A673 (cell line): ENCODE measurements around the gene ZNF555. TPM values are rescaled to one million over a fixed set of nuclear protein-coding genes. Genes with fewer than 3 reads are reported as not detected.
A peak's percentile ranks its signal among the peaks of the same experiment; 100 is the strongest.

Experiments used
- BruUV-seq: library from RNA; stranded (reverse); fragments of 400-500 nt; replicated peaks from 2 replicates; lab custom pipeline; 2021; lab: Mats Ljungman, UMichigan
- CTCF ChIA-PET: fragments of 300-600 bp; sonication (Branson Sonifier 250); formaldehyde crosslinking; loops from one replicate; lab custom pipeline; 2022; ENCODE audit warnings: antibody characterized with exemption; lab: Charles Lee
- POLR2A ChIA-PET: fragments of 300-600 bp; sonication (Branson Sonifier 250); formaldehyde crosslinking; loops from one replicate; lab custom pipeline; 2022; ENCODE audit warnings: antibody characterized with exemption; ENCODE audit not compliant: low non-redundant PET; lab: Charles Lee
- DNase-seq: peaks from one replicate; pipeline ENCODE4 v3.0.0-alpha.2; 2015; ENCODE audit warnings: low spot score
- H3K27ac ChIP-seq: fragments of 200-600 bp; sonication (generic); 2 replicates; pipeline ENCODE4 v1.5.1; 2016; ENCODE audit warnings: mixed run types, low read depth, mild to moderate bottlenecking, mixed read lengths, antibody characterized with exemption, low read length; ENCODE audit not compliant: poor library complexity, severe bottlenecking
- H3K27me3 ChIP-seq: fragments of 200-600 bp; sonication (generic); replicated peaks from 2 replicates; pipeline ENCODE4 v1.6.1; 2017; ENCODE audit warnings: mixed run types, low read depth, mild to moderate bottlenecking, mixed read lengths, antibody characterized with exemption, low read length; ENCODE audit not compliant: insufficient read depth, poor library complexity
- H3K36me3 ChIP-seq: fragments of 200-600 bp; sonication (generic); 2 replicates; pipeline ENCODE4 v1.6.1; 2016; ENCODE audit warnings: mixed run types, mild to moderate bottlenecking, mixed read lengths, antibody characterized with exemption, low read length; ENCODE audit not compliant: insufficient read depth, poor library complexity, severe bottlenecking
- H3K4me1 ChIP-seq: fragments of 200-600 bp; sonication (generic); 2 replicates; pipeline ENCODE4 v1.6.1; 2017; ENCODE audit warnings: mixed run types, mild to moderate bottlenecking, mixed read lengths, antibody characterized with exemption, low read length; ENCODE audit not compliant: insufficient read depth, poor library complexity, severe bottlenecking
- H3K4me3 ChIP-seq: fragments of 200-600 bp; sonication (generic); 2 replicates; pipeline ENCODE4 v1.5.1; 2016; ENCODE audit warnings: low read depth, mixed run types, mild to moderate bottlenecking, mixed read lengths, low read length; ENCODE audit not compliant: poor library complexity, severe bottlenecking
- H3K9me3 ChIP-seq: fragments of 200-600 bp; sonication (generic); 2 replicates; pipeline ENCODE4 v1.6.1; 2016; ENCODE audit warnings: mixed run types, low read depth, mild to moderate bottlenecking, mixed read lengths, antibody characterized with exemption, low read length; ENCODE audit not compliant: poor library complexity, severe bottlenecking
- CTCF ChIP-seq: fragments of 300-800, 200-600 bp; sonication (generic); conservative IDR thresholded peaks from 2 replicates; pipeline ENCODE4 v1.5.1; 2017; ENCODE audit warnings: low read depth, mild to moderate bottlenecking, antibody characterized with exemption, low read length, moderate library complexity, mixed read lengths
- EZH2 ChIP-seq: fragments of 200-600 bp; sonication (generic); IDR thresholded peaks from 2 replicates; pipeline ENCODE4 v1.6.1; 2017; ENCODE audit warnings: borderline replicate concordance, low read depth, mild to moderate bottlenecking, mixed read lengths, antibody characterized with exemption, low read length; ENCODE audit not compliant: poor library complexity, severe bottlenecking
- intact Hi-C: fragments of 100-400 bp; cut with micrococcal nuclease; formaldehyde crosslinking; loops from one replicate; pipeline ENCODE4 v1.10.0; 2022; ENCODE audit not compliant: unreplicated experiment
- total RNA-seq: library from RNA; stranded (reverse); gene quantifications from 2 replicates; pipeline ENCODE4 v1.2.3, GENCODE V29; 2021

ZNF555 gene
- total RNA-seq, 1 experiment from 2014 or later: 4.8 TPM

GRCh38 chr19:2883686-2884439, 42.6 kb downstream of the ZNF555 start:
- Histone ChIP-seq H3K27ac (no peak overlapping the region), H3K4me1 (peaks cover 6% of the 10 kb centered on the region), H3K27me3 (no peaks in the 10 kb centered on the region), H3K9me3 (peaks cover 4% of the 10 kb centered on the region), H3K4me3 (no peak overlapping the region), H3K36me3 (no peaks in the 10 kb centered on the region)
- no peak for TF ChIP-seq CTCF
- TF ChIP-seq EZH2: no peak
- intact Hi-C loops: no loop called here
- ChIA-PET CTCF (no interaction called here), POLR2A (no interaction called here)
- DNase-seq: no peak
- no TSS peak for BruUV-seq

- no peaks in the 10 kb centered on the region for H3K27me3 ChIP-seq
- H3K4me3 ChIP-seq: no peak overlapping the region
- no peak overlapping the region for H3K27ac ChIP-seq
- TF ChIP-seq CTCF (no peak), EZH2 (no peak)
- CTCF ChIA-PET: no interaction called here
- intact Hi-C loops: no loop called here
- no peaks in the 10 kb centered on the region for H3K36me3 ChIP-seq
- no peak for DNase-seq
- POLR2A ChIA-PET: interaction anchor here (0.7 kb wide), 1 partner anchor 167 kb away, joined by 14 read pairs; no protein-coding TSS in a partner anchor
- H3K4me1 ChIP-seq: peaks cover 6% of the 10 kb centered on the region
- no peaks in the 10 kb centered on the region for H3K9me3 ChIP-seq
- BruUV-seq: no TSS peak
Observed at GRCh38 chr19:2885736-2886135, 44.5 kb downstream of the ZNF555 start.

GRCh38 chr19:2887391-2887914, 46.2 kb downstream of the ZNF555 start:
- Histone ChIP-seq H3K9me3 (no peaks in the 10 kb centered on the region), H3K27ac (no peak overlapping the region), H3K36me3 (no peaks in the 10 kb centered on the region), H3K4me3 (no peak overlapping the region), H3K27me3 (no peaks in the 10 kb centered on the region), H3K4me1 (peaks cover 6% of the 10 kb centered on the region)
- peak; percentile 82 for DNase-seq
- peak; percentile 79 for TF ChIP-seq CTCF
- no peak for TF ChIP-seq EZH2
- ChIA-PET POLR2A (no interaction called here), CTCF (interaction anchor here (0.5 to 1.4 kb wide), 6 partner anchors 63 to 275 kb away, joined by 3 to 11 read pairs (median 5); no protein-coding TSS in a partner anchor)
- BruUV-seq: no TSS peak
- intact Hi-C loops: loop anchor here (1.0 kb wide), 1 partner anchor 276 kb away; no protein-coding TSS in a partner anchor
